Esophagus muscularis mucosa (tissue), 4 donors: Measurements from ENCODE around the gene NOX3. TPM values are rescaled to one million over a fixed set of nuclear protein-coding genes. Genes with fewer than 3 reads are reported as not detected.

ENCODE experiments used
- DNase-seq: peaks from one replicate; pipeline ENCODE4 v3.0.0-alpha.2; 2017; ENCODE audit errors: extremely low spot score
- H3K27ac ChIP-seq, 4 donors: fragments of 200-600 bp; sonication (generic); replicated peaks in 1 of 4; 1 replicate in 3 of 4; 2 replicates in 1 of 4; pipeline ENCODE4 v1.5.1; 2016 to 2019; ENCODE audit warnings: mild to moderate bottlenecking in 1 of 4
- H3K27me3 ChIP-seq, 4 donors: fragments of 200-600 bp; sonication (generic); one replicate each; pipeline versions ENCODE4 v1.5.1 to v1.6.0; 2016 to 2019
- H3K36me3 ChIP-seq, 4 donors: fragments of 200-600 bp; sonication (generic); one replicate each; pipeline ENCODE4 v1.5.1; 2016 to 2019
- H3K4me1 ChIP-seq, 4 donors: fragments of 200-600 bp; sonication (generic); one replicate each; pipeline ENCODE4 v1.5.1; 2016 to 2019
- H3K4me3 ChIP-seq, 4 donors: fragments of 200-600 bp; sonication (generic); 1 replicate in 2 of 4; 2 replicates in 2 of 4; pipeline ENCODE4 v1.5.1; 2016 to 2019; ENCODE audit warnings: mild to moderate bottlenecking in 4 of 4, moderate library complexity in 1 of 4
- H3K9me3 ChIP-seq, 4 donors: fragments of 200-600 bp; sonication (generic); 1 replicate in 3 of 4; 2 replicates in 1 of 4; pipeline ENCODE4 v1.5.1; 2016 to 2019
- EP300 ChIP-seq: sonication (generic); formaldehyde crosslinking; IDR thresholded peaks from one replicate; pipeline ENCODE4 v1.6.1; 2017; ENCODE audit warnings: antibody characterized with exemption
- POLR2A ChIP-seq: fragments of 450-650 bp; IDR thresholded peaks from one replicate; pipeline ENCODE4 v1.6.1; 2017; ENCODE audit warnings: antibody characterized with exemption, moderate library complexity, mild to moderate bottlenecking, low read depth
- POLR2AphosphoS5 ChIP-seq, 2 donors: sonication (generic); formaldehyde crosslinking; IDR thresholded peaks; one replicate each; pipeline ENCODE4 v1.6.1; 2017; ENCODE audit warnings: antibody characterized with exemption in 2 of 2
- WGBS: methylation state at CpG from one replicate; pipeline ENCODE4 v1.1.5; 2018; 5-methylcytosine and 5-hydroxymethylcytosine counted together
- intact Hi-C: fragments of 100-400 bp; cut with DNase I; formaldehyde crosslinking; loops from one replicate; pipeline ENCODE4 v1.15.1; 2023
- total RNA-seq, 4 donors: library from RNA; depleted of rRNA; stranded (reverse); fragments of >200 nt; gene quantifications; one replicate each; pipeline versions ENCODE4 v1.1.0 to v1.2.1, GENCODE V29; 2016
- TF ChIP-seq, protein P1 (sequence below), 3 experiments: fragments of 200-600 bp in 2 of 3; fragments of 450-650 bp in 1 of 3; sonication (generic) in 2 of 3; IDR thresholded peaks; one replicate each; pipeline ENCODE4 v1.5.1; 2017 to 2019; ENCODE audit warnings: antibody characterized with exemption in 3 of 3, mild to moderate bottlenecking in 2 of 3, moderate library complexity in 1 of 3

Gene NOX3
- total RNA-seq, 4 donors from 2014 or later, result not detected

DNA sequence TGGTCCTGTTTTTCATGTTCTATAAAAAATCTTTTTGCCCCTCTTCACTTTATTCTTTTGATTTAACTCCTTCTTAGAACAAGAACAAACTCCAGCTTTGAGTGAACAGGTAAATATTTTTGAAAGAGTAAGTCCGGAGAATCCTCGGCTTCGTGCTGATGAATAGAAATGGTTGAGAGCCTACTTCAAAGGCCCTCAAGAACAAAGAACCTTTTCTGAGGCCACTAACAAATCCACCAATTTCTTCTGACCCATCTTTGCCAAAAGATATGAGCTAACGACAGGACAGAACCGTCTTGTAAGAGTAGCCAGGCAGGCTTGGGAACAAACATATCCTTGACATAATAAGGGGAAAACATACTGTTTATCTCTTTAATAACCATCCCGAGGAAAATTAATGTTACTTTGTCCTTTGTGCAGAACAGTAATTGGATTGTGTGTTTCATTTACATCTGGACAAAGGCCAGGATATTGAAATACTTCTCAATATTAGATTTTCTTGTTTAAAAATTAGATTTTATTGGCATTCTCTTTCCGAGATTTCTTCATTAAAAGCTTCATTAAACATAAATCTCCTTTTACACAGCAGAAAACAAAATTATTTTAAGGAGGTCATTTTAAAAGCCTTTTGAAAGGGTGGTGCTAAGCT lies 52.9 kb downstream of the NOX3 start:
- H3K4me1 ChIP-seq, result no peaks in the 10 kb centered on the region
- no peak for DNase-seq
- H3K36me3 ChIP-seq, result no peaks in the 10 kb centered on the region
- H3K27me3 ChIP-seq, result no peaks in the 10 kb centered on the region
- intact Hi-C loops, result no loop called here
- no peak overlapping the region for H3K4me3 ChIP-seq
- no peaks in the 10 kb centered on the region for H3K9me3 ChIP-seq
- no peak overlapping the region for H3K27ac ChIP-seq
- TF ChIP-seq, protein P1, sequence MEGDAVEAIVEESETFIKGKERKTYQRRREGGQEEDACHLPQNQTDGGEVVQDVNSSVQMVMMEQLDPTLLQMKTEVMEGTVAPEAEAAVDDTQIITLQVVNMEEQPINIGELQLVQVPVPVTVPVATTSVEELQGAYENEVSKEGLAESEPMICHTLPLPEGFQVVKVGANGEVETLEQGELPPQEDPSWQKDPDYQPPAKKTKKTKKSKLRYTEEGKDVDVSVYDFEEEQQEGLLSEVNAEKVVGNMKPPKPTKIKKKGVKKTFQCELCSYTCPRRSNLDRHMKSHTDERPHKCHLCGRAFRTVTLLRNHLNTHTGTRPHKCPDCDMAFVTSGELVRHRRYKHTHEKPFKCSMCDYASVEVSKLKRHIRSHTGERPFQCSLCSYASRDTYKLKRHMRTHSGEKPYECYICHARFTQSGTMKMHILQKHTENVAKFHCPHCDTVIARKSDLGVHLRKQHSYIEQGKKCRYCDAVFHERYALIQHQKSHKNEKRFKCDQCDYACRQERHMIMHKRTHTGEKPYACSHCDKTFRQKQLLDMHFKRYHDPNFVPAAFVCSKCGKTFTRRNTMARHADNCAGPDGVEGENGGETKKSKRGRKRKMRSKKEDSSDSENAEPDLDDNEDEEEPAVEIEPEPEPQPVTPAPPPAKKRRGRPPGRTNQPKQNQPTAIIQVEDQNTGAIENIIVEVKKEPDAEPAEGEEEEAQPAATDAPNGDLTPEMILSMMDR (IDR thresholded peaks at IDR 0.05), result no peak
- TF ChIP-seq POLR2AphosphoS5 (IDR thresholded peaks at IDR 0.05) (no peak), POLR2A (no peak), EP300 (no peak)
- whole genome bisulfite sequencing, result 83% methylated on average over 7 of the region's 7 CpGs

DNA sequence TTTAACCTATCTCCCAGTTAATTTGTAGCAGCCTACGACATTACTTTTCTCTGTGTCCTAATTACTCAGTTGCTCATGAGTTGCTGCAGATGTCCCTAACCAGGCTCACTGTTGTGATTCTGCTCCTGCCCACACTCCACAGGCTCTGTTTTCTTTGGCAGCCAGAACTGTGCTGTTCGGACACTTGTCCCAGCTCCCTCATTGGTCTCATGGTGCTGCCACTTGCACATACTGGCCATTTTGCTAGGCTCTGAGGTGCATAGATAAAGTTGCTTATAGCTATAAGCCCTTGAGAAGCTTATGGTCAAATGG lies 55.0 kb downstream of the NOX3 start:
- Histone ChIP-seq H3K27ac (no peak overlapping the region), H3K27me3 (no peaks in the 10 kb centered on the region), H3K36me3 (no peaks in the 10 kb centered on the region), H3K4me1 (no peaks in the 10 kb centered on the region), H3K9me3 (no peaks in the 10 kb centered on the region), H3K4me3 (no peak overlapping the region)
- intact Hi-C loops, result no loop called here
- 74% methylated on average over 2 of the region's 2 CpGs for WGBS
- no peak for DNase-seq
- TF ChIP-seq POLR2A (no peak), POLR2AphosphoS5 (IDR thresholded peaks at IDR 0.05) (no peak), EP300 (no peak)
- TF ChIP-seq, protein P1 (IDR thresholded peaks at IDR 0.05), result no peak

DNA sequence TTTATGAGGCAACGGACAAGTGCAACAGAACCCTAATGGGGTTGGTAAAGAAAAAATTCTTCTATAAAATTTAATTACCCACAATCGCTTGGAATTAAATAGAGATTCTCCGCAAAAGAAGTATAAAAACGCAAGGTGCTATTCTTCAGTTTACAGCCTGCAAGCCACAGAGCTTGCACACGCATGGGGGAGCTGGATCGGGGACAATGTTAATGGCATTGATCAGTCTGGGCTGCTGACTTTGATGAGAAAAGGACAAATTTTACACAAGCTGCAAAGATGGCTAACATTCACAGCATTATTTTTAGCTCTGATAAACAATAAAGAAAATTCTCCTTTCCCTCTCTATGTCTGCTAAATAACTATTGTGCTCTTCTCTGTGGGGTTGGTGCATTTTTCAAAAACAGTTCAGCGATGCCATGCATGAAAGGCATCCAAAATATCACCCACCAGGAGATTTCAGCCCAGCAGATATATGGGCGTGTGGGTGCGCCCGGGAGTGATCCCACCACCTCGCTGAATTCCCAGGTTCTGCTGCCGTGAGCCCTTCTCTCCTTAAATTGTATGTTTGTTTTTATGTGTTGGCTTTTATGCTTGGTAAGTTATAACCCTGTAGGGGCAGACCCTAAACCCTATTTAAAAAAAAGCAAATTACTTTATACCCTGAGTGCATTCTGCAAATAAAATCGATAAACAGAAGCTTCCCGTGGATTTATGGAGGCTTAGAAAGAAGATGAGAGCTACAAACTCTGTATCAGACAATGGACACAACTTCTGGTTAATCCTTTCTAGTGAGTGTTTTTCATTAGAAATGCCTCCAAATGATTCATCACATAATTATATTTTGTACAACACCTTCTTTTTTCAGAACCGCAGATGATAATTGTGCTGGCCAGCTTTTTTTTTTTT lies 55.6 kb downstream of the NOX3 start:
- Histone ChIP-seq H3K4me1 (no peaks in the 10 kb centered on the region), H3K9me3 (no peaks in the 10 kb centered on the region), H3K27ac (no peak overlapping the region), H3K27me3 (no peaks in the 10 kb centered on the region), H3K36me3 (no peaks in the 10 kb centered on the region), H3K4me3 (no peak overlapping the region)
- DNase-seq, result no peak
- TF ChIP-seq POLR2AphosphoS5 (IDR thresholded peaks at IDR 0.05) (no peak), POLR2A (no peak), EP300 (no peak)
- TF ChIP-seq, protein P1 (IDR thresholded peaks at IDR 0.05), result no peak
- intact Hi-C loops, result no loop called here
- 90% methylated on average over 15 of the region's 15 CpGs for WGBS

DNA sequence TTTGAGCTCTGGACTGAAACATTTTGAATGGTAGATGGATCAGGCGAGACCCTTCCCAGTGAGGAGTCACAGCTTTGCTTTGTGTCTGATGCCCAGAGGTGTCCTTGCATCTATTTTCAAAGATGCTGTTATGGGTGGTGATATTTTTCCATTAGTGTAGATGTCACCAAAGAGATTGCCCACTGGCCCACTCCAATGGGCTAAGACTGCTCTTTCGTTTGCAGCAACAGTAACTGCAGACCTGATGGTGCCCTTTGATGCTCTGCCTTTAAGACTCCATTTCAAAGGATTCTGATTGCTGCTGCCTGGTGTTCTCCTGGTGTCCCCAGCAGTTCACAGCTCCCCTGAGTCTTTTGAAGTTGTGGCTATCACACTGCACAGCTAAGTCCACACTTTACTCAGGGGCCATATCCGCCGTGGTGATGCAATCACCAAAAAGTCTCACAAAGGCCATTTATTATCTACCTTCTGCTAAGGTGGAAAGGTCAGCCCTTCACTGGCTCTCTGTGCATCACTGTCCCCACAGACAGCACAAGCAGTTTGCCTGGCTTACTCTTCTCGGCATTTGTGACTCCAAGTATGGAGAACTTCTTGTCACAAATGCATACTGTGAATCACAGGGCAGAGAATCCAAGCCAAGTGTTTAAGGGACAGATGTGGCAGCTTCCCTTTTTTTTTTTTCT lies 56.4 kb downstream of the NOX3 start:
- H3K36me3 ChIP-seq, result no peaks in the 10 kb centered on the region
- no peak overlapping the region for H3K4me3 ChIP-seq
- H3K27ac ChIP-seq, result no peak overlapping the region
- no peaks in the 10 kb centered on the region for H3K9me3 ChIP-seq
- WGBS, result 83% methylated on average over 5 of the region's 5 CpGs
- intact Hi-C loops, result no loop called here
- H3K27me3 ChIP-seq, result no peaks in the 10 kb centered on the region
- TF ChIP-seq EP300 (no peak), POLR2A (no peak), POLR2AphosphoS5 (IDR thresholded peaks at IDR 0.05) (no peak)
- TF ChIP-seq, protein P1 (IDR thresholded peaks at IDR 0.05), result no peak
- no peaks in the 10 kb centered on the region for H3K4me1 ChIP-seq
- DNase-seq, result no peak
